Astrocyte of the spinal cord (primary cell): Measurements from ENCODE around the gene KCTD14.
"Not testable (repeated sequence)": the region's sequence is repeated elsewhere in the genome, so short reads cannot be mapped to it uniquely, and the experiment has no call there.

Source experiments
- DNase-seq: peaks from one replicate; pipeline ENCODE4 v3.0.0; 2011; ENCODE audit warnings: low read depth, low spot score
- H3K4me3 ChIP-seq: 2 replicates; pipeline ENCODE4 v1.5.1; 2011; ENCODE audit warnings: low read depth, mild to moderate bottlenecking, low read length, moderate library complexity
- CTCF ChIP-seq: IDR thresholded peaks from 2 replicates; pipeline ENCODE4 v1.5.1; 2012; ENCODE audit warnings: low read depth, mild to moderate bottlenecking, low read length, inconsistent platforms
- in situ Hi-C: cut with HindIII; loops from 2 replicates; pipeline ENCODE4 v1.10.0; 2017; ENCODE audit warnings: low sequenced_read_pairs

The KCTD14 gene

GRCh38 chr11:78027759-78028158 is 4.7 kb upstream of the KCTD14 start:
- in situ Hi-C loops = no loop called here
- TF ChIP-seq CTCF = no peak
- no peak overlapping the region for H3K4me3 ChIP-seq
- no peak for DNase-seq

GRCh38 chr11:78025378-78025777 is 2.3 kb upstream of the KCTD14 start:
- in situ Hi-C loops = no loop called here
- no peak for TF ChIP-seq CTCF
- H3K4me3 ChIP-seq = no peak overlapping the region
- DNase-seq = no peak

GRCh38 chr11:78023426-78023825 is 350 bp upstream of the KCTD14 start:
- no peak for DNase-seq
- peak overlapping the region; percentile 51 for H3K4me3 ChIP-seq
- no peak for TF ChIP-seq CTCF
- in situ Hi-C loops = no loop called here

- TF ChIP-seq CTCF = no peak
- H3K4me3 ChIP-seq = no peak overlapping the region
- in situ Hi-C loops = no loop called here
- DNase-seq = no peak
Measured at GRCh38 chr11:78021611-78022010, 1.5 kb downstream of the KCTD14 start.

- DNase-seq = no peak
- TF ChIP-seq CTCF = no peak
- in situ Hi-C loops = no loop called here
- H3K4me3 ChIP-seq = no peak overlapping the region
Measured at GRCh38 chr11:78020246-78020645, 2.8 kb downstream of the KCTD14 start.

- no peak overlapping the region for H3K4me3 ChIP-seq
- peak; percentile 42 for DNase-seq
- no peak for TF ChIP-seq CTCF
- in situ Hi-C loops = no loop called here
Measured at GRCh38 chr11:78019808-78020207, 3.3 kb downstream of the KCTD14 start.

GRCh38 chr11:78015878-78016277 is 7.2 kb downstream of the KCTD14 start:
- H3K4me3 ChIP-seq = no peak overlapping the region
- DNase-seq = no peak
- no peak for TF ChIP-seq CTCF
- in situ Hi-C loops = no loop called here

- H3K4me3 ChIP-seq, in situ Hi-C loops, DNase-seq: not testable (repeated sequence)
Measured at GRCh38 chr11:78014937-78015520, 8.0 kb downstream of the KCTD14 start.
